NCI-H2227 treated with DMSO at 0.1 percent for 48 hours (cell line): Measurements from ENCODE around the gene CLK1.
"Not testable (repeated sequence)": the region's sequence is repeated elsewhere in the genome, so short reads cannot be mapped to it uniquely, and the experiment has no call there.

Experiments
- DNase-seq: peaks from one replicate; lab custom pipeline; 2025; lab: John Stamatoyannopoulos, UW

The CLK1 gene

GRCh38 chr2:200851398-200852248, 12.8 kb downstream of the CLK1 start:
- no peak for DNase-seq

- no peak for DNase-seq
Observed at GRCh38 chr2:200850512-200851256, 13.8 kb downstream of the CLK1 start.

- DNase-seq = no peak
Observed at GRCh38 chr2:200847939-200848338, 16.5 kb downstream of the CLK1 start.

GRCh38 chr2:200847269-200847668, 17.2 kb downstream of the CLK1 start:
- DNase-seq = no peak

GRCh38 chr2:200845669-200846325, 18.7 kb downstream of the CLK1 start:
- DNase-seq = no peak

- DNase-seq = no peak
Observed at GRCh38 chr2:200845194-200845593, 19.3 kb downstream of the CLK1 start.

- no peak for DNase-seq
Observed at GRCh38 chr2:200843993-200844948, 20.2 kb downstream of the CLK1 start.

- DNase-seq = no peak
Observed at GRCh38 chr2:200839513-200839912, 24.9 kb downstream of the CLK1 start.

GRCh38 chr2:200834701-200835100, 29.8 kb downstream of the CLK1 start:
- DNase-seq = no peak

GRCh38 chr2:200829258-200829655, 35.2 kb downstream of the CLK1 start:
- no peak for DNase-seq

- no peak for DNase-seq
Observed at GRCh38 chr2:200828572-200829257, 35.7 kb downstream of the CLK1 start.

GRCh38 chr2:200828104-200828503, 36.4 kb downstream of the CLK1 start:
- DNase-seq = no peak

GRCh38 chr2:200821686-200822245, 42.7 kb downstream of the CLK1 start:
- DNase-seq = no peak

- DNase-seq = no peak
Observed at GRCh38 chr2:200820573-200821234, 43.8 kb downstream of the CLK1 start.

GRCh38 chr2:200818732-200819131, 45.7 kb downstream of the CLK1 start:
- DNase-seq = not testable (repeated sequence)

GRCh38 chr2:200814917-200815316, 49.5 kb downstream of the CLK1 start:
- no peak for DNase-seq

- no peak for DNase-seq
Observed at GRCh38 chr2:200814276-200814815, 50.1 kb downstream of the CLK1 start.

- DNase-seq = peak; percentile 41
Observed at GRCh38 chr2:200812122-200813022, 52.1 kb downstream of the CLK1 start.
